ENCODE results near the gene RAD51D.

RAD51D gene

GRCh38 chr17:35079547-35080423 lies 39.9 kb downstream of the RAD51D start:
- peaks cover 18% of the 10 kb centered on the region for H3K4me1 ChIP-seq (ENCODE audit: control insufficient read depth, insufficient read depth, low read length)
- CTCF ChIA-PET = interaction anchor here (0.5 to 2.1 kb wide), 5 partner anchors 10 to 433 kb away, joined by 3 to 11 read pairs (median 4); no protein-coding TSS in a partner anchor
- no peaks in the 10 kb centered on the region for H3K9me3 ChIP-seq (ENCODE audit: control insufficient read depth, insufficient read depth, low read depth, low read length)
- no peak overlapping the region for H3K4me3 ChIP-seq (ENCODE audit: low read depth, low read length)
- TF ChIP-seq, protein P1, sequence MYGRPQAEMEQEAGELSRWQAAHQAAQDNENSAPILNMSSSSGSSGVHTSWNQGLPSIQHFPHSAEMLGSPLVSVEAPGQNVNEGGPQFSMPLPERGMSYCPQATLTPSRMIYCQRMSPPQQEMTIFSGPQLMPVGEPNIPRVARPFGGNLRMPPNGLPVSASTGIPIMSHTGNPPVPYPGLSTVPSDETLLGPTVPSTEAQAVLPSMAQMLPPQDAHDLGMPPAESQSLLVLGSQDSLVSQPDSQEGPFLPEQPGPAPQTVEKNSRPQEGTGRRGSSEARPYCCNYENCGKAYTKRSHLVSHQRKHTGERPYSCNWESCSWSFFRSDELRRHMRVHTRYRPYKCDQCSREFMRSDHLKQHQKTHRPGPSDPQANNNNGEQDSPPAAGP (tag by site-specific recombination; IDR thresholded peaks at IDR 0.05) = peak; percentile 57; the same call in 1 of the 2 replicates
- TF ChIP-seq HOXA7 (CRISPR knock-in tag; IDR thresholded peaks at IDR 0.05; ENCODE audit: borderline replicate concordance) = no peak
- TF ChIP-seq, protein P2, sequence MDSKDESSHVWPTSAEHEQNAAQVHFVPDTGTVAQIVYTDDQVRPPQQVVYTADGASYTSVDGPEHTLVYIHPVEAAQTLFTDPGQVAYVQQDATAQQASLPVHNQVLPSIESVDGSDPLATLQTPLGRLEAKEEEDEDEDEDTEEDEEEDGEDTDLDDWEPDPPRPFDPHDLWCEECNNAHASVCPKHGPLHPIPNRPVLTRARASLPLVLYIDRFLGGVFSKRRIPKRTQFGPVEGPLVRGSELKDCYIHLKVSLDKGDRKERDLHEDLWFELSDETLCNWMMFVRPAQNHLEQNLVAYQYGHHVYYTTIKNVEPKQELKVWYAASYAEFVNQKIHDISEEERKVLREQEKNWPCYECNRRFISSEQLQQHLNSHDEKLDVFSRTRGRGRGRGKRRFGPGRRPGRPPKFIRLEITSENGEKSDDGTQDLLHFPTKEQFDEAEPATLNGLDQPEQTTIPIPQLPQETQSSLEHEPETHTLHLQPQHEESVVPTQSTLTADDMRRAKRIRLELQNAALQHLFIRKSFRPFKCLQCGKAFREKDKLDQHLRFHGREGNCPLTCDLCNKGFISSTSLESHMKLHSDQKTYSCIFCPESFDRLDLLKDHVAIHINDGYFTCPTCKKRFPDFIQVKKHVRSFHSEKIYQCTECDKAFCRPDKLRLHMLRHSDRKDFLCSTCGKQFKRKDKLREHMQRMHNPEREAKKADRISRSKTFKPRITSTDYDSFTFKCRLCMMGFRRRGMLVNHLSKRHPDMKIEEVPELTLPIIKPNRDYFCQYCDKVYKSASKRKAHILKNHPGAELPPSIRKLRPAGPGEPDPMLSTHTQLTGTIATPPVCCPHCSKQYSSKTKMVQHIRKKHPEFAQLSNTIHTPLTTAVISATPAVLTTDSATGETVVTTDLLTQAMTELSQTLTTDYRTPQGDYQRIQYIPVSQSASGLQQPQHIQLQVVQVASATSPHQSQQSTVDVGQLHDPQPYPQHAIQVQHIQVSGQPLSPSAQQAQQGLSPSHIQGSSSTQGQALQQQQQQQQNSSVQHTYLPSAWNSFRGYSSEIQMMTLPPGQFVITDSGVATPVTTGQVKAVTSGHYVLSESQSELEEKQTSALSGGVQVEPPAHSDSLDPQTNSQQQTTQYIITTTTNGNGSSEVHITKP (tag by site-specific recombination; IDR thresholded peaks at IDR 0.05) = peak; percentile 89
- no peaks in the 10 kb centered on the region; a peak in 1 of 3 replicates for H3K36me3 ChIP-seq (ENCODE audit: control insufficient read depth in 2 of 2, insufficient read depth in 1 of 2, low read length in 2 of 2)
- H3K27ac ChIP-seq (ENCODE audit: extremely low read depth, low read depth, low read length) = no peak overlapping the region
- POLR2A ChIA-PET = interaction anchor here (0.9 kb wide), 1 partner anchor 10 kb away, joined by 3 read pairs; no protein-coding TSS in a partner anchor

- no peaks in the 10 kb centered on the region for H3K36me3 ChIP-seq (ENCODE audit: control insufficient read depth in 2 of 2, insufficient read depth in 1 of 2, low read length in 2 of 2)
- TF ChIP-seq ZNF610 (tag by site-specific recombination; IDR thresholded peaks at IDR 0.05; ENCODE audit: borderline replicate concordance) (no peak), KLF1 (tag by site-specific recombination; IDR thresholded peaks at IDR 0.05) (no peak), ZNF830 (tag by site-specific recombination; IDR thresholded peaks at IDR 0.05; ENCODE audit: low read depth) (no peak), ZNF391 (tag by site-specific recombination; IDR thresholded peaks at IDR 0.05; ENCODE audit: borderline replicate concordance, low read depth) (no peak), ZNF302 (tag by site-specific recombination; IDR thresholded peaks at IDR 0.05; ENCODE audit: low read depth) (no peak), SETDB1 (IDR thresholded peaks at IDR 0.05; ENCODE audit: insufficient read length, low read length) (no peak), KLF10 (tag by site-specific recombination; IDR thresholded peaks at IDR 0.05) (no peak), ZNF416 (tag by site-specific recombination; IDR thresholded peaks at IDR 0.05) (no peak), HOXD13 (CRISPR knock-in tag; IDR thresholded peaks at IDR 0.05; ENCODE audit: borderline replicate concordance) (no peak), EGR2 (tag by site-specific recombination; IDR thresholded peaks at IDR 0.05; ENCODE audit: low read depth) (no peak)
- TF ChIP-seq, protein P3, sequence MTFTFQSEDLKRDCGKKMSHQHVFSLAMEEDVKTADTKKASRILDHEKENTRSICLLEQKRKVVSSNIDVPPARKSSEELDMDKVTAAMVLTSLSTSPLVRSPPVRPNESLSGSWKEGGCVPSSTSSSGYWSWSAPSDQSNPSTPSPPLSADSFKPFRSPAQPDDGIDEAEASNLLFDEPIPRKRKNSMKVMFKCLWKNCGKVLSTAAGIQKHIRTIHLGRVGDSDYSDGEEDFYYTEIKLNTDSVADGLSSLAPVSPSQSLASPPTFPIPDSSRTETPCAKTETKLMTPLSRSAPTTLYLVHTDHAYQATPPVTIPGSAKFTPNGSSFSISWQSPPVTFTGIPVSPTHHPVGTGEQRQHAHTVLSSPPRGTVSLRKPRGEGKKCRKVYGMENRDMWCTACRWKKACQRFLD (tag by site-specific recombination; IDR thresholded peaks at IDR 0.05) = no peak
- TF ChIP-seq, protein P4, sequence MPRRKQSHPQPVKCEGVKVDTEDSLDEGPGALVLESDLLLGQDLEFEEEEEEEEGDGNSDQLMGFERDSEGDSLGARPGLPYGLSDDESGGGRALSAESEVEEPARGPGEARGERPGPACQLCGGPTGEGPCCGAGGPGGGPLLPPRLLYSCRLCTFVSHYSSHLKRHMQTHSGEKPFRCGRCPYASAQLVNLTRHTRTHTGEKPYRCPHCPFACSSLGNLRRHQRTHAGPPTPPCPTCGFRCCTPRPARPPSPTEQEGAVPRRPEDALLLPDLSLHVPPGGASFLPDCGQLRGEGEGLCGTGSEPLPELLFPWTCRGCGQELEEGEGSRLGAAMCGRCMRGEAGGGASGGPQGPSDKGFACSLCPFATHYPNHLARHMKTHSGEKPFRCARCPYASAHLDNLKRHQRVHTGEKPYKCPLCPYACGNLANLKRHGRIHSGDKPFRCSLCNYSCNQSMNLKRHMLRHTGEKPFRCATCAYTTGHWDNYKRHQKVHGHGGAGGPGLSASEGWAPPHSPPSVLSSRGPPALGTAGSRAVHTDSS (tag by site-specific recombination; IDR thresholded peaks at IDR 0.05) = no peak
- no peaks in the 10 kb centered on the region for H3K9me3 ChIP-seq (ENCODE audit: control insufficient read depth, insufficient read depth, low read depth, low read length)
- CTCF ChIA-PET = interaction anchor here (0.6 to 2.1 kb wide), 3 partner anchors 13 to 16 kb away, joined by 3 to 5 read pairs (median 3); no protein-coding TSS in a partner anchor
- POLR2A ChIA-PET = no interaction called here
- H3K4me3 ChIP-seq (ENCODE audit: low read depth, low read length) = no peak overlapping the region
- H3K4me1 ChIP-seq (ENCODE audit: control insufficient read depth, insufficient read depth, low read length) = peaks cover 12% of the 10 kb centered on the region
- H3K27ac ChIP-seq (ENCODE audit: extremely low read depth, low read depth, low read length) = no peak overlapping the region
These were observed 42.8 kb downstream of the RAD51D start for GRCh38 chr17:35076874-35077273.
